ENCODE measurements around the gene COL5A1.

Gene COL5A1

DNA sequence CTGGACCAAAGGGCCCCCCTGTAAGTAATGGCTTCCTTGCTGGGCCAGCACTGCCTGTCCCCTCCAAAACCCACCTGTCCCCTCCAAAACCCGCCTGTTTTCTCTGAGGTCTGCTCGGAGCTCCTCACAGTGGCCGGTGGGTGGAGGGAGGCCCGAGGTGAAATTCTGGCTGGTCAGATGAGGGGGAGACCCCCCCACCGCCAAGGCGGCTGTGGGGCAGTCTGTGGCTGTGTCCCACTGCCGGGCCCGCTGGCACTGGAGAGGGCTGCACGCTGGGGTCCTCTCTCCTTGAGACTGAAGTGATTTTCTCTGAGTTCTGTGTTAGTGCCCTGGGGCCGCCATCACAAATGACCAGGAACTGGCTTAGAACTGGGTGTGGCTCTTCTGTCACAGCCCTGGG lies 155.3 kb downstream of the COL5A1 start:
- no peak for DNase-seq

GRCh38 chr9:134800791-134801339 lies 159.3 kb downstream of the COL5A1 start:
- no peak for DNase-seq

GRCh38 chr9:134802216-134802795 lies 160.7 kb downstream of the COL5A1 start:
- DNase-seq, result no peak

GRCh38 chr9:134804871-134805270 lies 163.3 kb downstream of the COL5A1 start:
- no peak for DNase-seq

DNA sequence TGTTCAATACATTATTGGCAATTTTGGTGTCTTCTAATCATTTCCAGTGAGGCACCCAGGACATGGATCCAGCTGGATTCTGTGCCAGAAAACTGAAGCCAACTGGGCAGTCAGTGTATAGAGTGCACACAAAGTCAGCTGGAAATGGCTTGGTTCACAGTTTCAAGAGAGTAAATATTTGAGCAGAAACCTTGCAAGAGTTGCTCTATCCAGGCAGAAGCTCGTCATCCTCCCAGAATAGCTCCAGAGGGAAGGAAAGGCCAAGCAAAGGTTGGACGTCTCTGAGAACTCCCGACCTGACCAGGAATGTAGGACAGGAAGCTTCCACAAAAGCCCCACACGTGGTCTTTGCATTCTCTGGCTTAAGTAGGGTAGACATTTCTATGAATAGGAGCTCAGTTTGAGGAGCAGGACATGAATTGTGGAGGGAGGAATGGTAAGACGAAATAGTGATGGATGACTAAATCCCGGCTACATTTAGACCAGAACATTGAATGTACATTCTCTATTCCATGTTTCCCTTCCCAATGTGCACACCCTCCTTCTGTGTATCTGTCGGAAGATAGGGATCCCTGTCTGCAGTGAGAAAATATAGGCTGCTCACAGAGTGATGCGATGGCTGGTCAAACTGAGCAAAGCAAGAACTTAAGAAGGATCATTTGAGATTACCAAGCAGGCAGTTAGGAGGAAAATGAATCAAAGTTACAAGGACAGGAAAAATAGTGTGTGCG lies 166.3 kb downstream of the COL5A1 start:
- no peak for DNase-seq

GRCh38 chr9:134808447-134808792 lies 166.8 kb downstream of the COL5A1 start:
- no peak for DNase-seq

DNA sequence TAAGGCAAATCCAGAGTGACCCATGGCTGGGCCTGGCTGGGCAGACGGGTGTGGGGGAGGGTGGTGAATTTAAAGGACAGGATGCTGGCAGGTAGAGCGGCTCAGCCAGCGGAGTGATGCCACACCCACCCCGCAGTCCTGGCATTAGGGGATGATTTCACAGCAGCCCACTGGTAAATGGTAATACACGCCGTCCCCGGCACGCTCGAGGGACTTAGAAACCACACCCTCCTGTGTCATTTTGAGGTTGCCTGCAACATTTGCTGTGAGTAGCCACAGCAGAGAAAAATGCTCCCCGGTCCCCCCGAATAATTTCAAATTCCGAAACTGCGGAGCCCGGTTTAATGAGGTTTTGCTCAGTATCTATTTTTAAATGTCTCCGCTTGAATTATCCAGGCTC lies 167.7 kb downstream of the COL5A1 start:
- DNase-seq, result no peak

DNA sequence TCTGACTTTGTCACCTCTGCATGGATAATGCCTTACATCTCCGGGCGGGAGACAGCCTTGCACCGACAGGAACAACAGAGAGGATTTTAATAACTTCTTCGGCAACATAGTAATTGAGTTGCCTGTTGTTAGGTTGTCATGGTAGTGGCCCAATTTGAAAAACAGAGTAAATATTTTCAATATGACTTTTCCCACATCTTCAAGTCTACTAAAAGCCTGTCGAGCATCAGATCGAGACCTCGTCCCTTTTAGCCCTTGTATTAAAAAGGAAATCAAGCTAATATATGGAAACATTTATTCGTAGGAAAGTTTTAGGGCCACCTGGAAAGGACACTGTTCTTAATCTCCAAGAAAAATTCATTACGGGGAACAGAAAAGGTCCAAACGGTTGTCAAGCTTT lies 168.2 kb downstream of the COL5A1 start:
- no peak for DNase-seq

GRCh38 chr9:134811079-134811672 lies 169.6 kb downstream of the COL5A1 start:
- DNase-seq, result no peak

DNA sequence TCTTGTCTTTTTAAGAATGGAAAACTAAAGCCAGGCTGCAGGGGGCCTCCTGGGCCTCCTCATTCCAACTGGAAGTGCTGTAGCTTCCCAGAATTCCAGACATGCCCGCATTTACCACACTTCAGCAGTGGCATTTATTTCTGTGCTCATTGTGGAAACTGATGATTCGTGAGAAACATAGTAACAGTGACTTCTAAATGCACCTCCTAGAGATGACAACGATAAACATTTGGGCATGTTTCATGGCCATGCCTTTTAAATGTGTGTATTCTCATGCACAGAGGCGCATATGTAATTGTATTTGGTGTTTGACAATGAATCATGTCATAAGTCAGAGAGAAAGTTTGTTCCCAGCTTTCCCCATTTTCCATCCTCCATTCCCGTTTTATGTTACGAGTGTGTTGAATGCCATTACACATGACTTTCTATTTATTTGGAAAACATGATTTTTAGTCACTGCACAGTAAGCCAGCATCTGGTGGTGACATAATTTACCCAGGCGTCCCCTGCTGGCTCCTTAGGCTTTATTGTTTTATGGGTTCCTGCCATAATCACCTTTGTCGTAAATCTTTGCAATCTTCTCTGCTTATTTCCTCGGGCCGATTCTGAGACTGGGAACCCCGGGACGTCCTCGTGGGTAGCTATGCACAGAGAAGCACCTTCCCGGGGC lies 170.2 kb downstream of the COL5A1 start:
- no peak for DNase-seq

DNA sequence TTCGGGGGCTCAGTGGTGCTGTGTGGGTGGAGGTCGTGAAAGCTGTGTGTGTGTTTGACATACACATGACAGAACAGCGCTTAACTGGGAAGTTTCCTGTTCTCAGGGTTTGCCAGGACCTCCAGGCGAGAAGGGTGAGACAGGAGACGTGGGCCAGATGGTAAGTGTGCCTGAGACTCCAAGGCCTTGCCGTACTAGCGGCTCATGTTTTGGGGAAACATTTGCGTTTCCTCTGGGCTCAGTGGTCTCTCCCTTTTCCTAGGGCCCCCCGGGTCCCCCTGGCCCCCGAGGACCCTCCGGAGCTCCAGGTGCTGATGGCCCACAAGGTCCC lies 170.7 kb downstream of the COL5A1 start:
- no peak for DNase-seq

- DNase-seq, result no peak
Measured at GRCh38 chr9:134813841-134814240, 172.2 kb downstream of the COL5A1 start.

- no peak for DNase-seq
Measured at GRCh38 chr9:134814598-134815215, 173.1 kb downstream of the COL5A1 start.

GRCh38 chr9:134815435-134816214 lies 174.0 kb downstream of the COL5A1 start:
- DNase-seq, result no peak

GRCh38 chr9:134816264-134816663 lies 174.7 kb downstream of the COL5A1 start:
- DNase-seq, result no peak

GRCh38 chr9:134818000-134818568 lies 176.5 kb downstream of the COL5A1 start:
- DNase-seq, result no peak

- no peak for DNase-seq
Measured at GRCh38 chr9:134818591-134818990, 177.0 kb downstream of the COL5A1 start.

DNA sequence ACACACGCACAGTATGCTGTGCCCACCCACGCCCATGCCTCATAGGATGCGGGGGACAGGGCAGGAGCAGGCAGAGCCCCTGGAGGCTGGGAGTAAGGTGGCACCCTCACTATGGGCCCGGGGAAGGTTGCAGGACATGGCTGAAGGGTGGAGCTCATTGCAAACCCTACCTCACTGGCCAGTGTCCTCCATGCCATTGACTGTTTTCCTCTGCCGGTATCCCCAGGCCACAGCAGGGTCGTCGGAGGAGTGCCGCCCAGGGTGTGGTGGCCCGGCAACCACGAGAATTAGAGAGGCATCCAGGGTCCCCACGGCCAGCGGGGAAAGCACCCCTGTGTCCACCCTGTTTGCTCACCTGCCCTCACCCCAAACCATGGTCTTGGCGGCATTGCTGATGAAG lies 179.3 kb downstream of the COL5A1 start:
- no peak for DNase-seq

DNA sequence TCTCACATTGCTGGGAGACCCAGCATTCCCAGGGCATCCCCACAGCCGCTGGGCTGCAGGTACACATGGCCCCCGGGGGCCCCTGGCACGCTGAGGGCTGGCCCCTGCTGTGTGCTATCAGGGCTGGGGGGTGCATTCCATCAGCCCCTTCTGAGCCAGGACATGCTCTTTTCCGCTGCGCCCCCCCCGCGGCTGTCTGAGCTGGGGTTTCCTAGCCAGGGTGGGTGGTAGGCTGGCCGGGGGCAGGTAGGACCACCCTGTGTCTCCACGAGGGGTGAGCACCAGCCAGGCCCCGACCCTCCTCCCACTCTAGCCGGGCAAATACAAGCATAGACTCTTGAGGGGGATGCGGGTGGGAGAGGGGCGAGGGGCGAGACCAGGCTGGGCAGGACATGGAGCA lies 180.9 kb downstream of the COL5A1 start:
- no peak for DNase-seq

DNA sequence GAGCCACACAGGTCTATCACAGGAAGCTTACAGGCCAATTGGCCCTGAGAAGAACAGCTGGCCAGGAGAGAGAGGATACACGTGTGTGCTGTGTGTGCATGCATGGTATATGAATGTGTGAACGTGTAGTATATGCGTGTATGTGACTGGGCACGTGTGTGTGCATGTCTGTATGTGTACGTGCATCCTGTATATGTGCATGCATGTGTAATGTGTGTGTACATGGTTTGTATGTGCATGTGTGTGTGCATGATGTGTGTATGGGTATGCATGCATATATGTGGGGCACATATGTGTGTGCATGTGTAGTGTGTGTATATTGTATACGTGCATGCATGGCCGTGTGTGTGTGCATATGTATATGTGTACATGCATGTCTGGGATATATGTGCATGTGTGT lies 182.0 kb downstream of the COL5A1 start:
- no peak for DNase-seq

DNA sequence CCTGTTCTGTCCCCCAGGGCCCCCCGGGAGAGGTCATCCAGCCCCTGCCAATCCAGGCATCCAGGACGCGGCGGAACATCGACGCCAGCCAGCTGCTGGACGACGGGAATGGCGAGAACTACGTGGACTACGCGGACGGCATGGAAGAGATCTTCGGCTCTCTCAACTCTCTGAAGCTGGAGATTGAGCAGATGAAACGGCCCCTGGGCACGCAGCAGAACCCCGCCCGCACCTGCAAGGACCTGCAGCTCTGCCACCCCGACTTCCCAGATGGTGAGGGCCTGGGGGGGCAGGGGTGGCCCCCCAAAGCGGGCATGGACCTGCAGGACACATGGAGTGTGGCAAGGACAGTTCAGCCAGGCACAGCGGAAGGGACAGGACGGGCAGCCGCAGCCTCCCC lies 183.0 kb downstream of the COL5A1 start:
- DNase-seq, result no peak

DNA sequence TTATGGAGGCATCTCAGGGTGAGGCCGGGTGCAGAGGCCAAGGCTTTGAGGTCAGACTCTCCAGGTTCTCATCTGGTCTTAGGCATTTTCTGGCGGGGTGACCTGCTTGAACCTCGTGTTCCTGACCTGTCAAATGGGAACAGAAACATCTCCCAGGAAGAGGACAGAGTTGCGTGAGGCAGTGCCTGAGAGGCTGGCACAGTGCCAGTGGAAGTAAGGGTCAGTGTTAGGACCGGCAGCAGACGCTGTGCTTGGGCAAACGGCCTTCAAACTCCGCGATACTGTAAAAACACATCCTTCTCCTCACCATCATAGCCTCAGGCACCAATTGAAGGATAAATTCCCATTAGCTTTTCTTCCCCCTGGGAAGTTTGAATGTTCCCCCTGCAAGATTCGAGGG lies 183.4 kb downstream of the COL5A1 start:
- no peak for DNase-seq

All from NCI-H1436 treated with DMSO at 0.1 percent for 48 hours (cell line).